ENCODE measurements around the gene RANBP1.
A peak's percentile ranks its signal among the peaks of the same experiment; 100 is the strongest.

RANBP1 gene

GRCh38 chr22:20128902-20129746, 13.2 kb downstream of the RANBP1 start:
- H3K27ac ChIP-seq (replicated peaks), result no peak overlapping the region
- peak in 1 of 2 experiments; percentile 50 for DNase-seq (ENCODE audit: low read depth in 1 of 2, low spot score in 1 of 2)
- H3K4me3 ChIP-seq (replicated peaks; ENCODE audit: insufficient read depth, low read length), result no peak overlapping the region
- peaks cover 21% of the 10 kb centered on the region for H3K27me3 ChIP-seq (ENCODE audit: insufficient read depth, poor library complexity, severe bottlenecking)
- TF ChIP-seq POLR2AphosphoS5 (IDR thresholded peaks at IDR 0.05; ENCODE audit: low read depth) (peak; percentile 12; the same call in 1 of the 2 replicates), GABPA (IDR thresholded peaks at IDR 0.05; ENCODE audit: low read depth) (no peak), SPI1 (IDR thresholded peaks at IDR 0.05; ENCODE audit: borderline replicate concordance, low read depth) (no peak), REST (IDR thresholded peaks at IDR 0.05; ENCODE audit: insufficient replicate concordance, low read depth) (no peak), CTCF (IDR thresholded peaks at IDR 0.05; ENCODE audit: insufficient read depth, low read length) (peak; percentile 61)

GRCh38 chr22:20129747-20130014, 13.8 kb downstream of the RANBP1 start:
- TF ChIP-seq SPI1 (IDR thresholded peaks at IDR 0.05; ENCODE audit: borderline replicate concordance, low read depth) (no peak), GABPA (IDR thresholded peaks at IDR 0.05; ENCODE audit: low read depth) (no peak), POLR2AphosphoS5 (IDR thresholded peaks at IDR 0.05; ENCODE audit: low read depth) (no peak), REST (IDR thresholded peaks at IDR 0.05; ENCODE audit: insufficient replicate concordance, low read depth) (no peak), CTCF (IDR thresholded peaks at IDR 0.05; ENCODE audit: insufficient read depth, low read length) (no peak)
- Histone ChIP-seq H3K27ac (replicated peaks) (no peak overlapping the region), H3K27me3 (ENCODE audit: insufficient read depth, poor library complexity, severe bottlenecking) (peaks cover 21% of the 10 kb centered on the region), H3K4me3 (replicated peaks; ENCODE audit: insufficient read depth, low read length) (no peak overlapping the region)
- DNase-seq (ENCODE audit: low read depth in 1 of 2, low spot score in 1 of 2), result no peak

GRCh38 chr22:20130319-20130718, 14.4 kb downstream of the RANBP1 start:
- TF ChIP-seq SPI1 (IDR thresholded peaks at IDR 0.05; ENCODE audit: borderline replicate concordance, low read depth) (no peak), REST (IDR thresholded peaks at IDR 0.05; ENCODE audit: insufficient replicate concordance, low read depth) (no peak), CTCF (IDR thresholded peaks at IDR 0.05; ENCODE audit: insufficient read depth, low read length) (no peak), POLR2AphosphoS5 (IDR thresholded peaks at IDR 0.05; ENCODE audit: low read depth) (no peak), GABPA (IDR thresholded peaks at IDR 0.05; ENCODE audit: low read depth) (no peak)
- Histone ChIP-seq H3K27me3 (ENCODE audit: insufficient read depth, poor library complexity, severe bottlenecking) (peaks cover 21% of the 10 kb centered on the region), H3K27ac (replicated peaks) (no peak overlapping the region), H3K4me3 (replicated peaks; ENCODE audit: insufficient read depth, low read length) (no peak overlapping the region)
- no peak for DNase-seq (ENCODE audit: low read depth in 1 of 2, low spot score in 1 of 2)
